Fibroblast of lung (primary cell): ENCODE measurements around the gene UHRF1.

Experiments
- EZH2 ChIP-seq: IDR thresholded peaks from 2 replicates; pipeline ENCODE4 v1.5.1; 2012; ENCODE audit warnings: low read length, control low read depth, mild to moderate bottlenecking; ENCODE audit errors: missing control alignments
- TF ChIP-seq, protein P1 (sequence below), 2 donors: IDR thresholded peaks in 1 of 2; conservative IDR thresholded peaks in 1 of 2; 1 replicate in 1 of 2; 2 replicates in 1 of 2; pipeline ENCODE4 v1.5.1; 2011 to 2012; ENCODE audit warnings: low read length in 2 of 2, control low read depth in 1 of 2, inconsistent platforms in 1 of 2, low read depth in 1 of 2, mild to moderate bottlenecking in 1 of 2

DNA sequence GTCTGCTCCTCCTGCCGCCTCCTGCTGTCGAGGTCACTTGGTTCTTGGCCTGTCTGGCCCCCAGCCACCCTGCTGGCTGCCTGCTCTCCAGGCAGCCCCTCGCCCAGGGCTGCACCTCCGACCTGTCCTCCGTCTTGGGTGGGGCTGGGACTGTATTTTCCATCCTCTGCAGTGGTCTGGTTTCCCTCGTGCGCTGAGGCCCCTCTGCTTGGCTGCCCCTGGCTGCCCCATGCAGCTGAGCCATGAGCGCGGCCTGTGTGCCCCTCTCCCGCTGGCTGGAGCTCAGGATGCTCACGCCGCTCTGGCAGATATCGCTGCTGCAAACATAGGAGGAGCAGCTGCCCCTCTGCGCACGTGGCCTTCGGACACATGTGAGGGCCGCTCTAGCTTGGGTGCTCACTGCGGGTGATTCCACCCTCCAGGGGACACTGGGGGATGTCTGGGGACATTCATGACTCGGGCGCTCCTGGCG, 14.0 kb downstream of the UHRF1 start:
- TF ChIP-seq, protein P1, sequence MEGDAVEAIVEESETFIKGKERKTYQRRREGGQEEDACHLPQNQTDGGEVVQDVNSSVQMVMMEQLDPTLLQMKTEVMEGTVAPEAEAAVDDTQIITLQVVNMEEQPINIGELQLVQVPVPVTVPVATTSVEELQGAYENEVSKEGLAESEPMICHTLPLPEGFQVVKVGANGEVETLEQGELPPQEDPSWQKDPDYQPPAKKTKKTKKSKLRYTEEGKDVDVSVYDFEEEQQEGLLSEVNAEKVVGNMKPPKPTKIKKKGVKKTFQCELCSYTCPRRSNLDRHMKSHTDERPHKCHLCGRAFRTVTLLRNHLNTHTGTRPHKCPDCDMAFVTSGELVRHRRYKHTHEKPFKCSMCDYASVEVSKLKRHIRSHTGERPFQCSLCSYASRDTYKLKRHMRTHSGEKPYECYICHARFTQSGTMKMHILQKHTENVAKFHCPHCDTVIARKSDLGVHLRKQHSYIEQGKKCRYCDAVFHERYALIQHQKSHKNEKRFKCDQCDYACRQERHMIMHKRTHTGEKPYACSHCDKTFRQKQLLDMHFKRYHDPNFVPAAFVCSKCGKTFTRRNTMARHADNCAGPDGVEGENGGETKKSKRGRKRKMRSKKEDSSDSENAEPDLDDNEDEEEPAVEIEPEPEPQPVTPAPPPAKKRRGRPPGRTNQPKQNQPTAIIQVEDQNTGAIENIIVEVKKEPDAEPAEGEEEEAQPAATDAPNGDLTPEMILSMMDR (conservative IDR thresholded peaks at IDR 0.05 in 1 of 2, IDR thresholded peaks at IDR 0.05 in 1 of 2; ENCODE audit: low read depth in 1 of 2, low read length in 2 of 2), result no peak
- TF ChIP-seq EZH2, result no peak
